Neural cell (in vitro differentiated cells): ENCODE measurements around the gene FGR. TPM values are rescaled to one million over a fixed set of nuclear protein-coding genes. Genes with fewer than 3 reads are reported as not detected.

Experiments used
- H2AFZ ChIP-seq: fragments of 200-600, 300-800 bp; sonication (generic), shearing (Covaris generic); 2 replicates; pipeline ENCODE4 v1.6.0; 2014; ENCODE audit warnings: low read depth, mild to moderate bottlenecking, antibody characterized with exemption, low read length, moderate library complexity
- H3F3A ChIP-seq: fragments of 200-600 bp; shearing (Covaris generic); 2 replicates; pipeline ENCODE4 v1.6.1; 2016; ENCODE audit warnings: mild to moderate bottlenecking, moderate library complexity, mixed read lengths, antibody characterized with exemption, low read length; ENCODE audit not compliant: insufficient read depth, poor library complexity, severe bottlenecking
- H3K27ac ChIP-seq: fragments of 200-600, 300-800 bp; sonication (generic), shearing (Covaris generic); 2 replicates; pipeline ENCODE4 v1.5.1; 2014; ENCODE audit warnings: mild to moderate bottlenecking, low read length, moderate library complexity
- H3K27me3 ChIP-seq: fragments of 300-800, 200-600 bp; sonication (generic), shearing (Covaris generic); 2 replicates; pipeline ENCODE4 v1.6.0; 2014; ENCODE audit warnings: mild to moderate bottlenecking, low read depth, low read length, moderate library complexity; ENCODE audit not compliant: insufficient read depth
- H3K36me3 ChIP-seq: fragments of 300-800, 200-600 bp; sonication (generic), shearing (Covaris generic); 2 replicates; pipeline ENCODE4 v1.5.1; 2014; ENCODE audit warnings: mild to moderate bottlenecking, antibody characterized with exemption, low read length, moderate library complexity; ENCODE audit not compliant: insufficient read depth
- H3K4me2 ChIP-seq: fragments of 300-800, 200-600 bp; sonication (generic), shearing (Covaris generic); 2 replicates; pipeline ENCODE4 v1.6.0; 2014; ENCODE audit warnings: mild to moderate bottlenecking, low read length
- H3K4me3 ChIP-seq: fragments of 300-800, 200-600 bp; sonication (generic), shearing (Covaris generic); 2 replicates; pipeline ENCODE4 v1.5.1; 2014; ENCODE audit warnings: mild to moderate bottlenecking, low read length, moderate library complexity
- H3K79me2 ChIP-seq: fragments of 200-600 bp; shearing (Covaris generic); replicated peaks from 2 replicates; pipeline ENCODE4 v1.6.0; 2014; ENCODE audit warnings: mild to moderate bottlenecking, low read length, moderate library complexity; ENCODE audit not compliant: insufficient read depth
- H3K9ac ChIP-seq: fragments of 300-800, 200-600 bp; sonication (generic), shearing (Covaris generic); 2 replicates; pipeline ENCODE4 v1.6.1; 2016; ENCODE audit warnings: mild to moderate bottlenecking, low read length, mixed read lengths
- H3K9me2 ChIP-seq: fragments of 200-600 bp; shearing (Covaris generic); 2 replicates; pipeline ENCODE4 v1.6.1; 2016; ENCODE audit warnings: mild to moderate bottlenecking, low read length, mixed read lengths; ENCODE audit not compliant: insufficient read depth
- H3K9me3 ChIP-seq: fragments of 200-600, 300-800 bp; sonication (generic), shearing (Covaris generic); 2 replicates; pipeline ENCODE4 v1.6.1; 2016; ENCODE audit warnings: mild to moderate bottlenecking, mixed run types, low read length, moderate library complexity, mixed read lengths
- H4K20me1 ChIP-seq: fragments of 200-600 bp; shearing (Covaris generic); 2 replicates; pipeline ENCODE4 v1.6.1; 2016; ENCODE audit warnings: mild to moderate bottlenecking, mixed run types; ENCODE audit not compliant: insufficient read depth
- EP300 ChIP-seq: fragments of 450-650 bp; conservative IDR thresholded peaks from 2 replicates; pipeline ENCODE4 v1.6.1; 2014; ENCODE audit warnings: antibody characterized with exemption, mild to moderate bottlenecking, moderate library complexity; ENCODE audit not compliant: poor library complexity, severe bottlenecking
- EZH2 ChIP-seq: fragments of 200-600, 300-800 bp; shearing (Covaris generic), sonication (generic); IDR thresholded peaks from 2 replicates; pipeline ENCODE4 v1.6.1; 2014; ENCODE audit warnings: antibody characterized with exemption, low read length, borderline replicate concordance, mild to moderate bottlenecking; ENCODE audit not compliant: insufficient read depth, poor library complexity, severe bottlenecking
- MXI1 ChIP-seq: fragments of 450-650 bp; conservative IDR thresholded peaks from 2 replicates; pipeline ENCODE4 v1.6.1; 2014; ENCODE audit warnings: antibody characterized with exemption, mild to moderate bottlenecking; ENCODE audit not compliant: poor library complexity, severe bottlenecking
- POLR2AphosphoS5 ChIP-seq: IDR thresholded peaks from 2 replicates; pipeline ENCODE4 v1.6.1; 2012
- RAD21 ChIP-seq: fragments of 450-650 bp; conservative IDR thresholded peaks from 2 replicates; pipeline ENCODE4 v1.6.1; 2014; ENCODE audit warnings: antibody characterized with exemption, mild to moderate bottlenecking, moderate library complexity
- REST ChIP-seq: IDR thresholded peaks from 2 replicates; pipeline ENCODE4 v1.6.1; 2012; ENCODE audit warnings: borderline replicate concordance
- SMC3 ChIP-seq: fragments of 450-650 bp; conservative IDR thresholded peaks from 2 replicates; pipeline ENCODE4 v1.6.1; 2014; ENCODE audit warnings: antibody characterized with exemption, mild to moderate bottlenecking, moderate library complexity; ENCODE audit not compliant: poor library complexity
- TAF1 ChIP-seq: IDR thresholded peaks from 2 replicates; pipeline ENCODE4 v1.6.1; 2012; ENCODE audit warnings: low read depth
- polyA plus RNA-seq: library from polyadenylated mRNA; depleted of rRNA; stranded (reverse); fragments of >200 nt; gene quantifications from 2 replicates; pipeline ENCODE4 v1.2.3, GENCODE V29; 2014
- TF ChIP-seq, protein P1 (sequence below): fragments of 450-650 bp; IDR thresholded peaks from 2 replicates; pipeline ENCODE4 v1.5.1; 2014; ENCODE audit warnings: antibody characterized with exemption, mild to moderate bottlenecking, moderate library complexity; ENCODE audit not compliant: poor library complexity, severe bottlenecking

Gene FGR
- polyA plus RNA-seq, 1 donor from 2014 or later = not detected

DNA sequence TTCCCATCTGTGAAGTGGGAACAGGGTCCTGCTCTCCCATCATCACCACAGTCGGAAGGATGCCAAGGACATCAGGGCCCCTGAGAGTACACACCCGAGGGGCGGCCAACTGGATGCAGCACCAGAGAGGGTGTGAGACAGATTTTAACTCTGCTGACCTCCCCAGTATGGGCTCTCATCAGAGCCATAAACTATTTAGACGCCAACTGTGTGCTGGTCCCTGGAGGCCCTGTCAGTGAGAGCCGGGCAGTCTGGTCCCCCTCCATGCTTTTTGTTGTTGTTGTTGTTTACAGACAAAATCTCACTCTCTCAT, 1.7 kb downstream of the FGR start:
- Histone ChIP-seq H3K36me3 (no peaks in the 10 kb centered on the region), H3K9me2 (no peaks in the 10 kb centered on the region), H3K4me3 (no peak overlapping the region), H3K9ac (no peak overlapping the region), H3K9me3 (no peaks in the 10 kb centered on the region), H3K27ac (no peak overlapping the region), H3K79me2 (no peaks in the 10 kb centered on the region), H4K20me1 (no peaks in the 10 kb centered on the region), H3K27me3 (peaks cover 35% of the 10 kb centered on the region), H3F3A (no peaks in the 10 kb centered on the region), H3K4me2 (no peak overlapping the region), H2AFZ (no peak overlapping the region)
- TF ChIP-seq EP300 (no peak), RAD21 (no peak), TAF1 (no peak), EZH2 (no peak), SMC3 (no peak), POLR2AphosphoS5 (no peak), MXI1 (no peak), REST (no peak)
- TF ChIP-seq, protein P1, sequence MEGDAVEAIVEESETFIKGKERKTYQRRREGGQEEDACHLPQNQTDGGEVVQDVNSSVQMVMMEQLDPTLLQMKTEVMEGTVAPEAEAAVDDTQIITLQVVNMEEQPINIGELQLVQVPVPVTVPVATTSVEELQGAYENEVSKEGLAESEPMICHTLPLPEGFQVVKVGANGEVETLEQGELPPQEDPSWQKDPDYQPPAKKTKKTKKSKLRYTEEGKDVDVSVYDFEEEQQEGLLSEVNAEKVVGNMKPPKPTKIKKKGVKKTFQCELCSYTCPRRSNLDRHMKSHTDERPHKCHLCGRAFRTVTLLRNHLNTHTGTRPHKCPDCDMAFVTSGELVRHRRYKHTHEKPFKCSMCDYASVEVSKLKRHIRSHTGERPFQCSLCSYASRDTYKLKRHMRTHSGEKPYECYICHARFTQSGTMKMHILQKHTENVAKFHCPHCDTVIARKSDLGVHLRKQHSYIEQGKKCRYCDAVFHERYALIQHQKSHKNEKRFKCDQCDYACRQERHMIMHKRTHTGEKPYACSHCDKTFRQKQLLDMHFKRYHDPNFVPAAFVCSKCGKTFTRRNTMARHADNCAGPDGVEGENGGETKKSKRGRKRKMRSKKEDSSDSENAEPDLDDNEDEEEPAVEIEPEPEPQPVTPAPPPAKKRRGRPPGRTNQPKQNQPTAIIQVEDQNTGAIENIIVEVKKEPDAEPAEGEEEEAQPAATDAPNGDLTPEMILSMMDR = no peak

GRCh38 chr1:27632387-27633297, 2.3 kb downstream of the FGR start:
- H2AFZ ChIP-seq = no peak overlapping the region
- no peaks in the 10 kb centered on the region for H3F3A ChIP-seq
- no peaks in the 10 kb centered on the region for H3K36me3 ChIP-seq
- no peaks in the 10 kb centered on the region for H4K20me1 ChIP-seq
- H3K9me2 ChIP-seq = no peaks in the 10 kb centered on the region
- TF ChIP-seq RAD21 = no peak
- TF ChIP-seq MXI1 = no peak
- no peak for TF ChIP-seq EZH2
- TF ChIP-seq REST = no peak
- no peak for TF ChIP-seq POLR2AphosphoS5
- TF ChIP-seq, protein P1 = no peak
- no peak for TF ChIP-seq EP300
- no peak for TF ChIP-seq SMC3
- TF ChIP-seq TAF1 = no peak
- no peak overlapping the region for H3K9ac ChIP-seq
- H3K27ac ChIP-seq = no peak overlapping the region
- H3K9me3 ChIP-seq = no peaks in the 10 kb centered on the region
- H3K27me3 ChIP-seq = peaks cover 35% of the 10 kb centered on the region
- no peak overlapping the region for H3K4me3 ChIP-seq
- no peaks in the 10 kb centered on the region for H3K79me2 ChIP-seq
- no peak overlapping the region for H3K4me2 ChIP-seq
